GM23338 (cell line): Measurements from ENCODE around the gene FICD. TPM values are rescaled to one million over a fixed set of nuclear protein-coding genes. Genes with fewer than 3 reads are reported as not detected.

Experiments used
- ATAC-seq: fragments of 200-7000 bp; cut with Tn5 transposase; 3 replicates; pipeline ENCODE4 v1.9.1; 2020
- DNase-seq: peaks from one replicate; pipeline ENCODE4 v3.0.0-alpha.2; 2015; ENCODE audit warnings: low spot score
- H2AFZ ChIP-seq: fragments of 200-600 bp; sonication (generic); 2 replicates; pipeline ENCODE4 v1.8.0; 2016; ENCODE audit warnings: antibody characterized with exemption, mild to moderate bottlenecking, moderate library complexity
- H3F3A ChIP-seq: fragments of 200-600 bp; sonication (generic); replicated peaks from 2 replicates; pipeline ENCODE4 v1.8.0; 2017; ENCODE audit warnings: antibody characterized with exemption, mixed run types, low read depth
- H3K27ac ChIP-seq: fragments of 200-600 bp; sonication (generic); 2 replicates; pipeline ENCODE4 v1.6.1; 2016; ENCODE audit warnings: low read depth
- H3K27me3 ChIP-seq: fragments of 200-600 bp; sonication (generic); 2 replicates; pipeline ENCODE4 v1.8.0; 2016; ENCODE audit warnings: mild to moderate bottlenecking, mixed run types, moderate library complexity; ENCODE audit not compliant: insufficient read depth
- H3K36me3 ChIP-seq: fragments of 200-600 bp; sonication (generic); 2 replicates; pipeline ENCODE4 v1.8.0; 2016; ENCODE audit warnings: mild to moderate bottlenecking; ENCODE audit not compliant: insufficient read depth
- H3K4me1 ChIP-seq: fragments of 200-600 bp; sonication (generic); 2 replicates; pipeline ENCODE4 v1.8.0; 2016; ENCODE audit warnings: mild to moderate bottlenecking, moderate library complexity; ENCODE audit not compliant: insufficient read depth
- H3K4me2 ChIP-seq: fragments of 200-600 bp; sonication (generic); 2 replicates; pipeline ENCODE4 v1.7.1; 2017; ENCODE audit warnings: mixed run types
- H3K4me3 ChIP-seq: fragments of 200-600 bp; sonication (generic); 2 replicates; pipeline ENCODE4 v1.6.1; 2016; ENCODE audit warnings: mixed run types
- H3K79me2 ChIP-seq: fragments of 200-600 bp; sonication (generic); replicated peaks from 2 replicates; pipeline ENCODE4 v1.8.0; 2017; ENCODE audit warnings: mild to moderate bottlenecking; ENCODE audit not compliant: insufficient read depth
- H3K9me2 ChIP-seq: fragments of 200-600 bp; sonication (generic); 2 replicates; pipeline ENCODE4 v1.8.0; 2017; ENCODE audit not compliant: insufficient read depth
- H4K20me1 ChIP-seq: fragments of 200-600 bp; sonication (generic); replicated peaks from 2 replicates; pipeline ENCODE4 v1.8.0; 2017; ENCODE audit warnings: mild to moderate bottlenecking; ENCODE audit not compliant: insufficient read depth
- H3K27ac Mint-ChIP-seq: 2 replicates; pipeline ENCODE4 v1.8.0; 2020; ENCODE audit warnings: inconsistent platforms, mild to moderate bottlenecking, moderate library complexity, mixed read lengths
- H3K27me3 Mint-ChIP-seq: 3 replicates; pipeline ENCODE4 v1.8.0; 2022; ENCODE audit warnings: low read depth, mild to moderate bottlenecking, moderate library complexity, mixed read lengths, inconsistent platforms; ENCODE audit not compliant: insufficient read depth, poor library complexity
- H3K36me3 Mint-ChIP-seq: 3 replicates; pipeline ENCODE4 v1.8.0; 2021; ENCODE audit warnings: low read depth, mild to moderate bottlenecking, inconsistent platforms, moderate library complexity, mixed read lengths
- H3K4me1 Mint-ChIP-seq: 3 replicates; pipeline ENCODE4 v1.8.0; 2020; ENCODE audit warnings: mild to moderate bottlenecking, inconsistent platforms, mixed read lengths
- H3K4me3 Mint-ChIP-seq: 3 replicates; pipeline ENCODE4 v1.8.0; 2021; ENCODE audit warnings: moderate library complexity, mild to moderate bottlenecking, inconsistent platforms, mixed read lengths
- H3K9me3 Mint-ChIP-seq: 3 replicates; pipeline ENCODE4 v1.8.0; 2020; ENCODE audit warnings: moderate library complexity, mild to moderate bottlenecking, inconsistent platforms, mixed read lengths
- CREB1 ChIP-seq: fragments of 250-450 bp; sonication (Bioruptor Pico); IDR thresholded peaks from 2 replicates; pipeline ENCODE4 v1.5.0; 2020; ENCODE audit warnings: low read depth, mild to moderate bottlenecking, moderate library complexity
- CTCF ChIP-seq, 2 experiments: fragments of 200-600 bp in 1 of 2; sonication (generic) in 1 of 2; conservative IDR thresholded peaks; 2 replicates each; pipeline versions ENCODE4 v1.5.1 to v1.6.1; 2016 to 2017; ENCODE audit warnings: antibody characterized with exemption in 2 of 2, low read depth in 2 of 2, mild to moderate bottlenecking in 2 of 2, moderate library complexity in 1 of 2
- ETS1 ChIP-seq: IDR thresholded peaks from 2 replicates; pipeline ENCODE4 v1.6.1; 2016; ENCODE audit warnings: antibody characterized with exemption
- EZH2 ChIP-seq: fragments of 200-600 bp; sonication (generic); IDR thresholded peaks from one replicate; pipeline ENCODE4 v1.8.0; 2017; ENCODE audit warnings: antibody characterized with exemption, mild to moderate bottlenecking, low read depth; ENCODE audit not compliant: unreplicated experiment
- EZH2phosphoT487 ChIP-seq: fragments of 200-600 bp; sonication (generic); IDR thresholded peaks from one replicate; pipeline ENCODE4 v1.8.1; 2018; ENCODE audit warnings: antibody characterized with exemption; ENCODE audit not compliant: unreplicated experiment
- JUNB ChIP-seq: IDR thresholded peaks from one replicate; pipeline ENCODE4 v1.6.1; 2016; ENCODE audit warnings: antibody characterized with exemption; ENCODE audit not compliant: unreplicated experiment
- NANOG ChIP-seq: IDR thresholded peaks from 2 replicates; pipeline ENCODE4 v1.6.1; 2016; ENCODE audit warnings: antibody characterized with exemption, borderline replicate concordance
- POLR2AphosphoS5 ChIP-seq: IDR thresholded peaks from 2 replicates; pipeline ENCODE4 v1.6.1; 2016; ENCODE audit warnings: antibody characterized with exemption, low read depth
- REST ChIP-seq: IDR thresholded peaks from one replicate; pipeline ENCODE4 v1.6.1; 2018; ENCODE audit warnings: antibody characterized with exemption; ENCODE audit not compliant: unreplicated experiment
- STAT1 ChIP-seq: IDR thresholded peaks from one replicate; pipeline ENCODE4 v1.6.1; 2016; ENCODE audit warnings: antibody characterized with exemption; ENCODE audit not compliant: unreplicated experiment
- ZNF114 ChIP-seq: fragments of 250-450 bp; sonication (Bioruptor Pico); IDR thresholded peaks from 2 replicates; pipeline ENCODE4 v1.5.0; 2020; ENCODE audit warnings: mild to moderate bottlenecking, moderate library complexity
- ZNF331 ChIP-seq: fragments of 250-450 bp; sonication (Bioruptor Pico); IDR thresholded peaks from 2 replicates; pipeline ENCODE4 v1.5.0; 2020; ENCODE audit warnings: low read depth, mild to moderate bottlenecking, moderate library complexity
- ZNF462 ChIP-seq: fragments of 250-450 bp; sonication (Bioruptor Pico); IDR thresholded peaks from 2 replicates; pipeline ENCODE4 v1.5.0; 2020; ENCODE audit warnings: mild to moderate bottlenecking, moderate library complexity
- polyA plus RNA-seq: library from polyadenylated mRNA; unstranded; fragments of >200 nt; fragmentation: Nextera tagmentation; extraction: Ambion mirVana; gene quantifications from 2 replicates; pipeline ENCODE4 v1.2.1, GENCODE V29; 2016
- total RNA-seq: library from RNA; depleted of rRNA; stranded (reverse); fragments of >200 nt; shearing (Covaris generic); gene quantifications from 2 replicates; pipeline ENCODE4 v1.2.3, GENCODE V29; 2014

FICD gene
- total and polyA plus RNA-seq, 2 experiments from 2014 or later: 4.9 to 5.3 TPM

GRCh38 chr12:108531929-108532848, 17.1 kb downstream of the FICD start:
- no peak overlapping the region for H3K27ac Mint-ChIP-seq
- ATAC-seq: no peak
- peaks cover 72% of the 10 kb centered on the region for H3K36me3 ChIP-seq

More at GRCh38 chr12:108531929-108532848, 17.1 kb downstream of the FICD start:
- Histone ChIP-seq H3K4me2 (no peak overlapping the region), H2AFZ (no peak overlapping the region), H3K27ac (no peak overlapping the region), H3K27me3 (no peaks in the 10 kb centered on the region), H3K4me1 (no peaks in the 10 kb centered on the region), H3K9me2 (no peaks in the 10 kb centered on the region), H4K20me1 (peaks cover 18% of the 10 kb centered on the region), H3K4me3 (no peak overlapping the region), H3F3A (no peaks in the 10 kb centered on the region), H3K79me2 (peaks cover 6% of the 10 kb centered on the region)
- no peak overlapping the region for H3K4me3 Mint-ChIP-seq
- H3K9me3 Mint-ChIP-seq: no peaks in the 10 kb centered on the region
- peaks cover 91% of the 10 kb centered on the region for H3K36me3 Mint-ChIP-seq
- DNase-seq: no peak
- TF ChIP-seq STAT1: no peak
- no peak for TF ChIP-seq ZNF114 (CRISPR knock-in tag)
- TF ChIP-seq JUNB: no peak
- TF ChIP-seq ZNF331 (CRISPR knock-in tag): no peak
- TF ChIP-seq CTCF (conservative IDR thresholded peaks at IDR 0.05; ENCODE audit: low read depth in 2 of 2): no peak
- no peak for TF ChIP-seq ETS1
- no peak for TF ChIP-seq ZNF462
- TF ChIP-seq REST: no peak
- no peak for TF ChIP-seq CREB1 (CRISPR knock-in tag)
- no peak for TF ChIP-seq NANOG
- no peak for TF ChIP-seq EZH2phosphoT487
- TF ChIP-seq POLR2AphosphoS5: no peak
- no peak for TF ChIP-seq EZH2
- peaks cover 2% of the 10 kb centered on the region for H3K27me3 Mint-ChIP-seq
- no peaks in the 10 kb centered on the region for H3K4me1 Mint-ChIP-seq
